Upper lobe of left lung (tissue), 6 donors: ENCODE measurements around the gene ATP13A2. TPM values are rescaled to one million over a fixed set of nuclear protein-coding genes. Genes with fewer than 3 reads are reported as not detected.

ENCODE experiments used
- ATAC-seq, 2 donors: fragments of 200-7000 bp; cut with Tn5 transposase; one replicate each; pipeline ENCODE4 v1.9.1; 2022; ENCODE audit warnings: mild to moderate bottlenecking in 2 of 2, moderate library complexity in 2 of 2; ENCODE audit not compliant: low FRiP score in 2 of 2
- DNase-seq, 2 donors: peaks; one replicate each; pipeline ENCODE4 v3.0.0-alpha.2; 2019 to 2020
- H3K27ac ChIP-seq, 4 donors: fragments of 200-600 bp; sonication (generic); one replicate each; pipeline ENCODE4 v1.5.1; 2016 to 2019
- H3K27me3 ChIP-seq, 4 donors: fragments of 200-600 bp; sonication (generic); one replicate each; pipeline ENCODE4 v1.5.1; 2017 to 2019
- H3K36me3 ChIP-seq, 4 donors: fragments of 200-600 bp; sonication (generic); one replicate each; pipeline ENCODE4 v1.5.1; 2016 to 2019
- H3K4me1 ChIP-seq, 4 donors: fragments of 200-600 bp; sonication (generic); one replicate each; pipeline ENCODE4 v1.5.1; 2018 to 2019
- H3K4me3 ChIP-seq, 4 donors: fragments of 200-600 bp; sonication (generic); one replicate each; pipeline ENCODE4 v1.5.1; 2017 to 2019; ENCODE audit warnings: mild to moderate bottlenecking in 2 of 4, moderate library complexity in 1 of 4
- H3K9me3 ChIP-seq, 4 donors: fragments of 200-600 bp; sonication (generic); one replicate each; pipeline ENCODE4 v1.5.1; 2018 to 2019
- CTCF ChIP-seq, 6 experiments: fragments of 450-650 bp in 4 of 6; fragments of 200-600 bp in 2 of 6; sonication (generic) in 2 of 6; IDR thresholded peaks; one replicate each; pipeline ENCODE4 v1.5.1; 2016 to 2019; ENCODE audit warnings: antibody characterized with exemption in 6 of 6
- EP300 ChIP-seq, 4 donors: sonication (generic); formaldehyde crosslinking; IDR thresholded peaks; one replicate each; pipeline ENCODE4 v1.5.1; 2017; ENCODE audit warnings: antibody characterized with exemption in 4 of 4, control low read depth in 2 of 4
- POLR2A ChIP-seq, 4 donors: fragments of 450-650 bp; IDR thresholded peaks; one replicate each; pipeline ENCODE4 v1.5.1; 2016 to 2017; ENCODE audit warnings: antibody characterized with exemption in 4 of 4, mild to moderate bottlenecking in 2 of 4
- POLR2AphosphoS5 ChIP-seq, 2 donors: sonication (generic); formaldehyde crosslinking; IDR thresholded peaks; one replicate each; pipeline ENCODE4 v1.5.1; 2017; ENCODE audit warnings: antibody characterized with exemption in 2 of 2
- WGBS, 2 donors: methylation state at CpG; one replicate each; pipeline ENCODE4 v1.1.5; 2017 to 2018; 5-methylcytosine and 5-hydroxymethylcytosine counted together
- total RNA-seq, 6 donors: library from RNA; depleted of rRNA in 4 of 6; stranded (reverse); fragments of >200 nt in 4 of 6; gene quantifications; one replicate each; pipeline versions ENCODE4 v1.1.0 to v1.2.1, GENCODE V29; 2016 to 2021
- donor health status: DM: no; HTN: no; CAD: no; lungs with moderate emphysema.
- donor health status: DM: no; HTN: yes; CAD: no; lungs with severe emphysema.

The ATP13A2 gene
- total RNA-seq, 6 donors from 2014 or later = 39.2 to 110 (median 66.5) TPM

- no peaks in the 10 kb centered on the region for H3K4me1 ChIP-seq
- no peaks in the 10 kb centered on the region for H3K9me3 ChIP-seq
- ATAC-seq (no peak), DNase-seq (no peak)
- peaks cover 7 to 97% (median 61%) of the 10 kb centered on the region in 4 donors for H3K36me3 ChIP-seq
- no peak overlapping the region for H3K27ac ChIP-seq
- TF ChIP-seq POLR2A (IDR thresholded peaks at IDR 0.05) (no peak), POLR2AphosphoS5 (IDR thresholded peaks at IDR 0.05) (no peak), EP300 (IDR thresholded peaks at IDR 0.05) (no peak), CTCF (IDR thresholded peaks at IDR 0.05) (no peak)
- H3K27me3 ChIP-seq = no peaks in the 10 kb centered on the region
- H3K4me3 ChIP-seq = no peak overlapping the region
- 80 to 84% methylated on average over 10 of the region's 10 CpGs for WGBS, 2 donors
These were observed 13.1 kb downstream of the ATP13A2 start for GRCh38 chr1:16998589-16998988.

DNA sequence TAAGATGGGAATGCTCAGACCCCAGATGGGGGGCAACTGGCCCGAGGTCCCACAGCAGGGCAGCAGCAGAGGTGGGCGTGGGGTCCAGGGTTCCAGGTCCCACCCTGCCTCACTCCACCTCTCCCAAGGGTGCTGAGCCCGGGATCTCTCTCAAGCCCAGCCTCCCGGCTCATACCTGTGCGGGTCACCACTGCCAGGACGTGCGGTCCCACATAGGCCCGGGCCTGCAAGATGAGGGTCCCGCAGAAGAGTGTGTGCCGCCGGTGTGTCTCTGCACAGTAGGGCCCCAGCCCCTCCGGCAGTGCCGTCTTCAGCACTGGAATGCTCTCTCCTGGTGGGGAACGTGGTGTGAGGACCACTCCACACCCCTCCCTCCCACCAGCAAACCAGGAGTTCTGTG is 14.9 kb downstream of the ATP13A2 start:
- peak in 1 of 2 donors; percentile 50 for DNase-seq
- ATAC-seq = no peak
- Histone ChIP-seq H3K27ac (no peak overlapping the region), H3K4me3 (no peak overlapping the region), H3K4me1 (no peaks in the 10 kb centered on the region), H3K27me3 (no peaks in the 10 kb centered on the region), H3K36me3 (peaks cover 5 to 91% (median 60%) of the 10 kb centered on the region in 4 donors), H3K9me3 (no peaks in the 10 kb centered on the region)
- WGBS, 2 donors = 97 to 99% methylated on average over 5 to 12 of the region's 14 CpGs
- TF ChIP-seq EP300 (IDR thresholded peaks at IDR 0.05) (no peak), POLR2AphosphoS5 (IDR thresholded peaks at IDR 0.05) (no peak), CTCF (IDR thresholded peaks at IDR 0.05) (no peak), POLR2A (IDR thresholded peaks at IDR 0.05) (no peak)

DNA sequence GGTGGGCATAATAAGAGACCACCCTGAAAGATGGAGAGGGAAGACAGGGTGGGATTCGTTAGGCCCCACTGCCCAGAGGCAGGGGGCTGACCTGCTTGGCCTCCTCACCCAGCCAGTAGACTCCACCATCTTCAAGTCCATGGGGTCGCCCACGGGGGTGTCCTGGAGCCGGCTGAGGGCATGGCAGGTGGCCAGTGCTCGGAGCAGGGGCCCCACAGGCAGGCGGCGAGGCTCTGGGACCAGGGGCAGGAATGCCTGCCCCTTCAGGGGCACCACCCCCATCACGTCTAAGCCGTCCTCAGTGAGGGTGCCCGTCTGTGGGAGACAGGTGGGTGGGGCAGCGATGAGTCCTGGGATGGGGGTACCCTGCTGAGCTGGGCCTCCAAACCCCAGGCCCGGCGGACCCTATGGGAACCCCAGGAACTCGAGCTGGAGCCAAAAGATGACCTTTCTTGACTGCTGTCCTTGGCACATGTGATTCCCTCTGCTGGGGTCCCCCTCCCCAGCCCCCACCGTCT is 18.1 kb downstream of the ATP13A2 start:
- Histone ChIP-seq H3K27me3 (no peaks in the 10 kb centered on the region), H3K4me3 (no peak overlapping the region), H3K27ac (no peak overlapping the region), H3K9me3 (no peaks in the 10 kb centered on the region), H3K4me1 (no peaks in the 10 kb centered on the region), H3K36me3 (peaks cover 3 to 90% (median 62%) of the 10 kb centered on the region in 4 donors)
- ATAC-seq (no peak), DNase-seq (peak in 1 of 2 donors; percentile 67)
- TF ChIP-seq CTCF (IDR thresholded peaks at IDR 0.05) (no peak), EP300 (IDR thresholded peaks at IDR 0.05) (no peak), POLR2A (IDR thresholded peaks at IDR 0.05) (no peak), POLR2AphosphoS5 (IDR thresholded peaks at IDR 0.05) (no peak)
- 94 to 96% methylated on average over 13 to 15 of the region's 15 CpGs for WGBS, 2 donors

- Histone ChIP-seq H3K4me3 (no peak overlapping the region), H3K27me3 (no peaks in the 10 kb centered on the region), H3K27ac (no peak overlapping the region), H3K36me3 (peaks cover 3 to 90% (median 64%) of the 10 kb centered on the region in 4 donors), H3K9me3 (no peaks in the 10 kb centered on the region), H3K4me1 (no peaks in the 10 kb centered on the region)
- ATAC-seq = no peak
- 93 to 95% methylated on average over 9 of the region's 9 CpGs for WGBS, 2 donors
- DNase-seq = no peak
- TF ChIP-seq POLR2A (IDR thresholded peaks at IDR 0.05) (no peak), CTCF (IDR thresholded peaks at IDR 0.05) (no peak), POLR2AphosphoS5 (IDR thresholded peaks at IDR 0.05) (no peak), EP300 (IDR thresholded peaks at IDR 0.05) (no peak)
These were observed 19.1 kb downstream of the ATP13A2 start for GRCh38 chr1:16992675-16993074.

DNA sequence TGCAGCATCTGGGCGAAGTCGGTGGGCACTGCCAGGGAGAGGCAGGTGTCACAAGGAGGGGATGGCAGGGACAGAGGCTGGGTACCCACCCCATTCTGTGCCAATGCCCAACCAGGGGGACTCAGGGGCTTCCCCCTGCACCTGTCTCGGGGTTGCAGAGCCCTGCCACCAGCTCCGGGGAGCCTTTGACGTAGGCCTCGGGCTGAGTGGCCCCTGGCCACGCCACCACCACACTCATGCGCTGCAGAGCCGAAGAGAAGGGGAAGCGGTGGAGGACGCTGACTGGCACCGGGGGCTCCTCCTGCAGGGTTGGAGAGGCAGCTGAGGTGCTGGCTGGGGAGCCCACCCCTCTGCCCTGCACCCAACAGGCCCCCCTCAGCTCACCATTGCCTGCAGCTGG is 19.6 kb downstream of the ATP13A2 start:
- Histone ChIP-seq H3K36me3 (peaks cover 3 to 91% (median 66%) of the 10 kb centered on the region in 4 donors), H3K27ac (no peak overlapping the region), H3K9me3 (no peaks in the 10 kb centered on the region), H3K4me3 (no peak overlapping the region), H3K4me1 (no peaks in the 10 kb centered on the region), H3K27me3 (no peaks in the 10 kb centered on the region)
- TF ChIP-seq POLR2A (IDR thresholded peaks at IDR 0.05) (no peak), EP300 (IDR thresholded peaks at IDR 0.05) (no peak), CTCF (IDR thresholded peaks at IDR 0.05) (no peak), POLR2AphosphoS5 (IDR thresholded peaks at IDR 0.05) (no peak)
- DNase-seq = peak in 1 of 2 donors; percentile 56
- WGBS, 2 donors = 91% methylated on average over 11 of the region's 12 CpGs; no CpG with 5 or more reads in 1 of the 2 donors
- no peak for ATAC-seq
